PC-3 (cell line): ENCODE measurements around the gene MEDAG.

Experiments
- EZH2 ChIP-seq: fragments of 300-600 bp; sonication (generic); IDR thresholded peaks from one replicate; pipeline ENCODE4 v1.6.1; 2017; ENCODE audit warnings: antibody characterized with exemption, mild to moderate bottlenecking, low read length; ENCODE audit not compliant: unreplicated experiment
- EZH2phosphoT487 ChIP-seq: fragments of 300-600 bp; sonication (generic); IDR thresholded peaks from 2 replicates; pipeline ENCODE4 v1.6.1; 2018; ENCODE audit warnings: mild to moderate bottlenecking, antibody characterized with exemption, low read length, borderline replicate concordance
- TF ChIP-seq, protein P1 (sequence below): fragments of 300-600 bp; sonication (generic); conservative IDR thresholded peaks from 2 replicates; pipeline ENCODE4 v1.5.1; 2017; ENCODE audit warnings: antibody characterized with exemption, low read depth, mild to moderate bottlenecking, low read length

DNA sequence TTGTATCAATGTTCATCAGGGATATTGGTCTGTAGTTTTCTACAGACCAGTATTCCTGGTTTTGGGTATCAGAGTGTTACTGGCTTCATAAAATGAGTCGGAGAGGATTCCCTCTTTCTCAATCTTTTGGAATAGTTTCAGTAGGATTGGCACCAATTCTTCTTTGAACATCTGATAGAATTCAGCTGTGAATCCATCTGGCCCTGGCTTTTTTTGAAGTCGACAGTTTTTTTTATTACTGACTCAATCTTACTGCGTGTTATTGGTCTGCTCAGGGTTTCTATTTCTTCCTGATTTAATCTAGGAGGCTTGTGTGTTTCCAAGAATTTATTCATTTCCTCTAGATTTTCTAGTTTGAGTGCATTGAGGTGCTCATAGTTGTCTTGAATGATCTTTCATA, 37.8 kb downstream of the MEDAG start:
- TF ChIP-seq EZH2: no peak
- TF ChIP-seq, protein P1, sequence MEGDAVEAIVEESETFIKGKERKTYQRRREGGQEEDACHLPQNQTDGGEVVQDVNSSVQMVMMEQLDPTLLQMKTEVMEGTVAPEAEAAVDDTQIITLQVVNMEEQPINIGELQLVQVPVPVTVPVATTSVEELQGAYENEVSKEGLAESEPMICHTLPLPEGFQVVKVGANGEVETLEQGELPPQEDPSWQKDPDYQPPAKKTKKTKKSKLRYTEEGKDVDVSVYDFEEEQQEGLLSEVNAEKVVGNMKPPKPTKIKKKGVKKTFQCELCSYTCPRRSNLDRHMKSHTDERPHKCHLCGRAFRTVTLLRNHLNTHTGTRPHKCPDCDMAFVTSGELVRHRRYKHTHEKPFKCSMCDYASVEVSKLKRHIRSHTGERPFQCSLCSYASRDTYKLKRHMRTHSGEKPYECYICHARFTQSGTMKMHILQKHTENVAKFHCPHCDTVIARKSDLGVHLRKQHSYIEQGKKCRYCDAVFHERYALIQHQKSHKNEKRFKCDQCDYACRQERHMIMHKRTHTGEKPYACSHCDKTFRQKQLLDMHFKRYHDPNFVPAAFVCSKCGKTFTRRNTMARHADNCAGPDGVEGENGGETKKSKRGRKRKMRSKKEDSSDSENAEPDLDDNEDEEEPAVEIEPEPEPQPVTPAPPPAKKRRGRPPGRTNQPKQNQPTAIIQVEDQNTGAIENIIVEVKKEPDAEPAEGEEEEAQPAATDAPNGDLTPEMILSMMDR: no peak
- TF ChIP-seq EZH2phosphoT487: no peak
